ENCODE data around the gene FGF19.
"Not testable (repeated sequence)": the region's sequence is repeated elsewhere in the genome, so short reads cannot be mapped to it uniquely, and the experiment has no call there.

Gene FGF19

GRCh38 chr11:69716891-69717747 is 13.3 kb upstream of the FGF19 start:
- no peak for DNase-seq

GRCh38 chr11:69716099-69716498 is 12.3 kb upstream of the FGF19 start:
- DNase-seq = no peak

GRCh38 chr11:69715446-69715845 is 11.6 kb upstream of the FGF19 start:
- no peak for DNase-seq

DNA sequence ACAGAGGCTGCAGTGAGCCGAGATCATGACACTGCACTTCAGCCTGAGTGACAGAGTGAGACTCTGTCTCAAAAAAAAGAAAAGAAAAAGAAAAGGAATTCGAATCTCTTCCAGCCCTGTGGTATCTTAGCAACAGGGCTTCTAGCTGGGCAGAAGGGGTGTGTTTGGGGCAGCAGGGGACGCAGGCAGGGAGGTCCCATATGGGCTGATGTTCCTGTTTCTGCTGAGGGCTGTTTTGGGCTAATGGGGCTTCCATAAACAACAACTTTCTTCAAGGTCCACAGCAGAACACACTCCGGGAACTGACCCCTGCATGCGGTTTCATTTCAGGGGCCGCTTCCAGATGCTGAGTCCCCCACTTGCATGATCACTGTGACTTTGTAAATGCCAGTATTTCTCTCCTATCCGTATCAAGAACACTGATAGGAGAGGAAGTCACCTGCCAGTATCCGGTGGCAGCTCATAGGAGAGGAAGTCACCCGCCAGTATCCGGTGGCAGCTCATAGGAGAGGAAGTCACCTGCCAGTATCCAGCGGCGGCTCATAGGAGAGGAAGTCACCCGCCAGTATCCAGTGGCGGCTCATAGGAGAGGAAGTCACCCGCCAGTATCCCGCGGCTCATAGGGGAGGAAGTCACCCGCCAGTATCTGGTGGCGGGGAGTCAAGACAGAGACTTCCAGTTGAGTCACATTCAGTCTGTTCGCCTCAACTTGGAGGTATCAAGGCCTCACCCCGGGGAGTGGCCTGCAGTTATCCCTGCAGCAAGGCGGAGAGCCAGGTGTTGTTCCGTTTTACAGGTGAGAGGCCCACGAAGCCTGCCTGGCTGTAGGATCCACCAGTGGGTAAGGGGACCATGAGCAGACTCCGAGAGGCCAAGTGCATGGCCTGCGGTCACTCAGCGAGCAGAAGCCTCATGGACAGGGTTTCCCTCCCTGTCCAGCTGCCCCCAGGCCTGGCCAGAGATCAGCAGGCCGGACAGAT is 8.3 kb upstream of the FGF19 start:
- no peak for DNase-seq

- no peak for DNase-seq
Measured at GRCh38 chr11:69708736-69709401, 5.0 kb upstream of the FGF19 start.

- DNase-seq = no peak
Measured at GRCh38 chr11:69707176-69707575, 3.4 kb upstream of the FGF19 start.

DNA sequence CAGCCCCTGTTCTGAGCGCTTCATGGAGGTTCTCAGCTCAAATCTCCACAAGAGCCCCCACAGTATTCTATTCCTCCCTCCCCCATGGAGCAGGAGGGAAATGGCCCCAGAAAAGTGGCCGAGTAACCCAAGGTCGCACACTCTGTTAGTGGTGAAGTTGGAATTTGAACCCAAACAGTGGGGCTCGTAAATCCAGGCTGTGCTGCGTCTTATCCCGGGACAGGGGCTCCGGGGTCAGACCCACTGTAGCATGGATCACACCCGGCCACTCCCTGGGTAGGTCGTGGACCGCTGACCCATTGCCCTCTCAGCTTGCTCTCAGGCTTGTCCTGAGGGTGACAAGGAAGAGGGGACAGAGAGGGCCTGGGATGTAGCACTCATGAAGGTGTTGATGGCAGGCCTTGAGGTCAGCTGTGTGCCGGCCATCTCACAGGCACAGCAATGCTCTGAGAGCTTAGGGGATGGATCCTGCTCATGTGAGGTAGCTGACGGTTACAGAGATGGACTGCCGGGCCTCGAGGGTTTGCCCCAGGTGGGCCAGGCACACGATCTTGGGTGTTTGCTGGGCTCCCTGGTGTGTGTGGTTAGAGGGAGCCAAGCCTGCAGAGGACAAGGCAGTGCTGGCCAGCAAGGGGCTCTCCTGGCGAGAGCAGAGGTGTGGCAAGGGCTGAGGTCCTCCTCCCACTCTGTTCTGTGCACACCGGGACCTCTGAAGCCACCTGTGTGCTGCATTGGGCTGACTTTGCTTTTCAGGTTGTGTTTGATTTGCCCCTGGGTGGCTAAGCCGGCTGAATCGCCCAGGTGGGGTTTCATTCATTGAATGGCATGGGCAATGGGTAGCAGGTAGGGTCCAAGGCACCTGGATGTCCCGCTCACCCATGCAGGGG is 2.3 kb upstream of the FGF19 start:
- no peak for DNase-seq

DNA sequence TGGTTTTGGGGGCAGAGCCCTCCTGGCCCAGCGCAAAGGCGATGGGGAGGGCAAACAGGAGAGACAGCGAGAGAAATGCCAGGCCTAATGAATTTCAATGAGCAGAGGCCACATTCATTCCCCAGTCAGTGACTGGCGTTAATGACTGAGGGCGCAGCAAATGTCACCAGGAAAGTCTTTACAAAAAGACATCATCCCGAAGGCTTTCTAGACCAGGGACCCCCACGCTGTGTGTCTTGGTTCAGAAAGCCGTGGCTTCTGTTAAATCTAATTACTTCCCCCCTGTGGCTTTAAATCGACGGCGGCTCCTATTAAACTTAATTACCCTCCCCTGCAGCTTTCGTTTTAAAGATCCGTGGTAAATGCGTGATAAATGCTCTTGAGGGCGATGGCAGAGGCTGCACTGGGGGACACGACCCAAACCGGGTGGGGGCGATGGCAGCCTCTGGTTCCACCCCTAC is 1.6 kb upstream of the FGF19 start:
- DNase-seq = no peak

GRCh38 chr11:69704508-69705253 is 859 bp upstream of the FGF19 start:
- no peak for DNase-seq

DNA sequence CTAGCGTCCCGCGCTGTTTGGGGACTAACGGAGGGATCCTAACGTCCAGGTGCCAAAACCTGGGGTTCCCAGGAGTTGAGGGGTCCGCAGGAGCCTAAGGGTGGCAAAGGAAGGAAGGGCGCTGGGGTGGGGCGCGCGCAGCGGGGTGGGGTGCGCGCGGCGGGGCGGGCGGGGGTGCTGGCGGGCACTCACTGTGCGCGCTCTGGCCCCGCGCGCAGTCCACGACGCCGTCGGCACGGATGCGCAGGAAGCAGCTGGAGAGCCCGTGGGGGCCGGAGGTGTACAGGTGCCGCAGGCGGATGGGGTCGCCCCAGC is 412 bp downstream of the FGF19 start:
- no peak for DNase-seq

DNA sequence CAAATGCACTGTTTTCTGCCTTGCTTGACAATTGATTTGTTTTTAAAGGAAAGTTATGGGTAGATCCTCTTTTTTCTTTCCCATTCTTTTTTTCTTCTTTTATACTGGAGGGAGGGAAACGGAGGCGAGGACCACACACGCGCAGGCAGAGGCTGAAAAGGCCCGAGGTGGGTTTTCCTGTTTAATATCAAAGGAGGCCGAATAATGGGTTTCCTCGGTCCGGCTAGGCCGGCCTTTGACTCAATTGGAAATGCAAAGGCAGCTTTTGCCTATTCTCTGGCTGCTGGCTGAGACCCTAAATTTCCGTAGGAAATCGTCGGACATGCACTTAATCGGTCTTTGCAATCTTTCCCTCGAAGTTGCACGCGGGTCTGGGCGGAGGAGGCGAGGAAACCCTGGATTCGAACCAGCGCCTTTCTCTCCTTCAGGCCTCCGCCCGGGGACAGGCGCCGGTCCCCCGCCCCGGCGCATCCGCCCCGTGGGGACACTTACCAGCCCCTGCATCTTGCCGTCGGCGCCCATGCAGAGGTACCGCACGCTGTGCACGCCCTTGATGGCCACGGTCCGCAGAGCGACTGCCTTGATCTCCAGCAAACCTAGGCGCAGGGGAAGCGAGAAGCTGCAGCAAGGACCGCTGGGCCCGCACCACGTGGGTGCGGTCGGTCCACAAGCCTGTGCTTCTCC is 911 bp downstream of the FGF19 start:
- DNase-seq = no peak

DNA sequence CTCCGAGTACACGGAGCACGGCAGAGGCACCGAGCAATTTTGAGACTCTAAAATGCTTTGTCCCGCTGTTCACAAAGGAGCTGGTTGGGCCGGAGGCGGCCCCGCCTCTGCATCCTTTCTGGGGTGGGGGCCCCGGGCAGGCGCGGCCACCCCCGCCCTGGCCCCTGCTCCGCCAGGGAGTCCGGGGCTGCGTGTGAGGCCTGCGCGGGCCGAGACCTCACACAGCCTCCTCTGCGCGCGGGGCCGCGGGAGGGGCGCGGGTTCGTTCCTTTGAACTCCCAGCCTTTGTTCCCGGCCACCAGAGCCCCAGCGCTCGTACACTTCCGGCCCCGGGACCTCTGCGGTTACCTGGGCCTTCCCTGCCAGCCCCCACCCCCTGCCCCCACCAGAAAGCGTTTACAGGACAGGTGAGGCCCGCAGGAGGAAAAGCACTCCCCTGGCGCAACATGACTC is 1.6 kb downstream of the FGF19 start:
- no peak for DNase-seq

- DNase-seq = no peak
Measured at GRCh38 chr11:69700278-69701140, 3.3 kb downstream of the FGF19 start.

DNA sequence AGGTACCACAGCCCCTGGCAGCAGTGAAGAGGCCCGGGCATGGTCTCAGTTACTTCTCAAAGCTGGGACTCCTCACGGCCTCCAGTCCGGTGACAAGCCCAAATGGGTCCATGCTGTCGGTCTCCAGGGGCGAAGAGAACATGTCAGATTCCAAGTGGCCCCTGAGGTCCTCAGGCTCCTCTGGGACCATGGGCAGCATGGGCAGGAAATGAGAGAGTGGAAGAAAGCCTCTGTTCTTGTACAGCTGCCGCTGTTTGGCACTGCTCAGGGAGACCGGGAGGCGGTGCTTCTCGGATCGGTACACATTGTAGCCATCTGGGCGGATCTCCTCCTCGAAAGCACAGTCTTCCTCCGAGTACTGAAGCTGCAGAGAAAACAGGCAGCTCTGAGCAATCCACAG is 4.6 kb downstream of the FGF19 start:
- no peak for DNase-seq

- DNase-seq = no peak
Measured at GRCh38 chr11:69698362-69698761, 5.5 kb downstream of the FGF19 start.

DNA sequence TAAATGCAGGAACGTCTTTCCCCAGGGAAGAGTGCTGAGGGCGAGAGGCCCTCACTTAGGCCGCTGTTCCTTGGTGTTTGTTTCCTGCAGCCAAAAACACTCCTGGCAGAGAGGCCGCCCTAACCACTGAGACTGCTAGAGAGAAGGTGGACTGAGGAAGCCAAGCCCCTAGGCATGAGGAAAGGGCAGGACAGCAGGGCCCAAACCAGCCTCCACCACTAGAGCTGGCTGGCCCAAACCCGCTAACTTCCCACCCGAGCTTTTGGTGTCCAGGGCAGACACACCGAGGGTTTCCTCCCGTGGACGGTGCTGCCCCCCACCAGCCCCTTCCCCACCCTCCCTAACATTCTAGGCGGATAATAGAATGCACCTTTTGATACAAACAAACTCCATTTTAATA is 6.0 kb downstream of the FGF19 start:
- DNase-seq = no peak

- DNase-seq = no peak
Measured at GRCh38 chr11:69697469-69697843, 6.4 kb downstream of the FGF19 start.

- DNase-seq = no peak
Measured at GRCh38 chr11:69696749-69697468, 6.9 kb downstream of the FGF19 start.

- DNase-seq = not testable (repeated sequence)
Measured at GRCh38 chr11:69695995-69696394, 7.8 kb downstream of the FGF19 start.
